RPMI7951 (cell line): ENCODE results near the gene GPR50. TPM values are rescaled to one million over a fixed set of nuclear protein-coding genes. Genes with fewer than 3 reads are reported as not detected.

Experiments used
- DNase-seq: peaks from one replicate; pipeline ENCODE4 v3.0.0-alpha.2; 2012; ENCODE audit warnings: low read depth
- total RNA-seq: library from RNA; depleted of rRNA; stranded (reverse); fragments of >200 nt; shearing (Covaris generic); gene quantifications from 2 replicates; pipeline ENCODE4 v1.2.3, GENCODE V29; 2014; rRNA removed

GPR50 gene
- total RNA-seq, 1 experiment from 2014 or later = not detected

DNA sequence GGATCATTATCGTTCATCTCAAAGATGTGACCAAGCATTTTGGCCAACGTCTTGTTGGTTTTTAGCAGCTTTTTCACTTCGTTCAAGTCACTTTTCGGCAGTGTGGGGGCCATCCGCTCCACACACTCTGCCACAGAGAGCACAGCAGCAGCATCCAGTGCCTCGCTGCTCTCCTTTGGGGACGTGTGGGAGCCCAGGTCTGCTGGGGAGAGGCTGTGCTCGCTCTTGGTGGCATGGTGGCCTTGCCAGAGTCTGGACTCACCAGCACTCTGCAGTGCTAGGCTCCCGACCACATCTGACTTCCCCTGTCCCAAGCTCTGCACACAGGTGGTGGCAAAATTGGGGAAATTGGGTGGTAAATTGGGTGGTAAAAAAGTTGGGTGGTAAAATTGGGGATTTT is 50.6 kb downstream of the GPR50 start:
- DNase-seq = no peak

DNA sequence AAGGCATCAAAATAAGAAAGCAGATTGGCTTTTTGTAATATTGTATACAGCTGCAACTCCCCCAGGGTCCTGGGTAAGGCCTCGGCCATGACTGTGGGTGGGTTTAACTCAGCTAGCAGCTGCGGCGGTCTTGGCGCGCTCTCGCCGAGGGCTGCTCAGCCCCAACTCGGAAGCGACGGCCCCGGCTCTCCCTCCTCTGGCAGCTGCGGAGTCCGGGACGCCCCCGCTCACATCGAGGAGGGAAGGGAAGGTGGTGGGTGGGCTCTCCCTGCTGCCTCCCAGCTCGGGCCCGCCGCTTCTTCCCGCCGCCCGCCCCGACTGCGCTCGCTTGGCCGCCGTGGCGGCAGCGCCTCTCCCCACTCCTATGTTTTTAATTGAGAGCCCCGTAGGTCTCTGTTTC is 51.2 kb downstream of the GPR50 start:
- DNase-seq = no peak

DNA sequence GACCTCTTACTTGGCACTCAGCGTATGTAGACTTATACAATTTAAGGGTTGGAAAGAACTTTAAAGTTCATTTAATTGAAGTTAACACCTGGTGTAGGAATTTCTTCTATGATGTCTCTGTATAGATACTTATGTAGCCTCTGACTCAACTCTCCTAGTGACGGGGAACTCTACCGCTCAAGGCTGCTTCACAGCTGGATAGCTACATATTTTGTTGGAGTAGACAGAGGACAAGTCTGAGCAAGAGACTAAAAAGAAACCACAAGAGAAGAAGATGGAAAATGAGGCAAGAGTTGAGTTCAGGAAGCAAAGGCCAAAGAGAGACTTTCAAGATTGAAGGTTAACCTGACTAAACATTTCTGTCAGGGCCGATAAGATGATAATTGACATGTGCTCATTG is 52.6 kb downstream of the GPR50 start:
- no peak for DNase-seq

Other genes with a start within 250 kb of the GPR50 start
- gene HMGB3, start 193.2 kb upstream of the GPR50 start, total RNA-seq = 66.8 and 69.0 TPM in 2 replicates
- gene VMA21, start 220.6 kb downstream of the GPR50 start, total RNA-seq = 60.3 and 63.6 TPM in 2 replicates